Central memory CD8-positive, alpha-beta T cell (primary cell): ENCODE measurements around the gene TUBB6.

Experiments
- ATAC-seq: fragments of 150-1000 bp; cut with Tn5 transposase; replicated peaks from 2 replicates; pipeline ENCODE4 v1.10.0; 2022; ENCODE audit warnings: mild to moderate bottlenecking, moderate FRiP score, moderate number of reproducible peaks; ENCODE audit not compliant: poor library complexity, severe bottlenecking; ENCODE audit errors: extremely low read depth
- DNase-seq, 2 donors: peaks; one replicate each; pipeline ENCODE4 v3.0.0; 2021; ENCODE audit warnings: low spot score in 2 of 2
- H3K27ac Mint-ChIP-seq: one replicate; pipeline ENCODE4 v1.8.0; 2022; ENCODE audit warnings: low read depth, mild to moderate bottlenecking, moderate library complexity, mixed read lengths
- H3K27me3 Mint-ChIP-seq: one replicate; pipeline ENCODE4 v1.8.0; 2022; ENCODE audit warnings: mixed read lengths
- H3K36me3 Mint-ChIP-seq: one replicate; pipeline ENCODE4 v1.8.0; 2022; ENCODE audit warnings: mild to moderate bottlenecking, moderate library complexity, mixed read lengths; ENCODE audit not compliant: insufficient read depth
- H3K4me1 Mint-ChIP-seq: one replicate; pipeline ENCODE4 v1.8.0; 2022; ENCODE audit warnings: mixed read lengths
- H3K4me3 Mint-ChIP-seq: one replicate; pipeline ENCODE4 v1.8.0; 2022; ENCODE audit warnings: mild to moderate bottlenecking, moderate library complexity, mixed read lengths
- H3K9me3 Mint-ChIP-seq: one replicate; pipeline ENCODE4 v1.8.0; 2022; ENCODE audit warnings: mixed read lengths

The TUBB6 gene

GRCh38 chr18:12296457-12296856, 11.6 kb upstream of the TUBB6 start:
- Mint-ChIP-seq H3K27me3 (peaks cover 19% of the 10 kb centered on the region), H3K9me3 (no peaks in the 10 kb centered on the region), H3K4me3 (no peak overlapping the region), H3K36me3 (no peaks in the 10 kb centered on the region), H3K4me1 (no peaks in the 10 kb centered on the region), H3K27ac (no peak overlapping the region)
- DNase-seq: no peak
- no peak for ATAC-seq

GRCh38 chr18:12299862-12300261, 8.2 kb upstream of the TUBB6 start:
- no peaks in the 10 kb centered on the region for H3K4me1 Mint-ChIP-seq

GRCh38 chr18:12301263-12302005, 6.6 kb upstream of the TUBB6 start:
- no peak overlapping the region for H3K4me3 Mint-ChIP-seq
- H3K36me3 Mint-ChIP-seq: no peaks in the 10 kb centered on the region
- DNase-seq (no peak), ATAC-seq (no peak)
- no peak overlapping the region for H3K27ac Mint-ChIP-seq
- peaks cover 25% of the 10 kb centered on the region for H3K27me3 Mint-ChIP-seq
- peaks cover under 1% of the 10 kb centered on the region for H3K4me1 Mint-ChIP-seq
- no peaks in the 10 kb centered on the region for H3K9me3 Mint-ChIP-seq

More at GRCh38 chr18:12299862-12300261, 8.2 kb upstream of the TUBB6 start:
- Mint-ChIP-seq H3K27ac (no peak overlapping the region), H3K4me3 (no peak overlapping the region), H3K36me3 (no peaks in the 10 kb centered on the region), H3K27me3 (peaks cover 10% of the 10 kb centered on the region), H3K9me3 (no peaks in the 10 kb centered on the region)
- DNase-seq: no peak
- ATAC-seq: no peak

DNA sequence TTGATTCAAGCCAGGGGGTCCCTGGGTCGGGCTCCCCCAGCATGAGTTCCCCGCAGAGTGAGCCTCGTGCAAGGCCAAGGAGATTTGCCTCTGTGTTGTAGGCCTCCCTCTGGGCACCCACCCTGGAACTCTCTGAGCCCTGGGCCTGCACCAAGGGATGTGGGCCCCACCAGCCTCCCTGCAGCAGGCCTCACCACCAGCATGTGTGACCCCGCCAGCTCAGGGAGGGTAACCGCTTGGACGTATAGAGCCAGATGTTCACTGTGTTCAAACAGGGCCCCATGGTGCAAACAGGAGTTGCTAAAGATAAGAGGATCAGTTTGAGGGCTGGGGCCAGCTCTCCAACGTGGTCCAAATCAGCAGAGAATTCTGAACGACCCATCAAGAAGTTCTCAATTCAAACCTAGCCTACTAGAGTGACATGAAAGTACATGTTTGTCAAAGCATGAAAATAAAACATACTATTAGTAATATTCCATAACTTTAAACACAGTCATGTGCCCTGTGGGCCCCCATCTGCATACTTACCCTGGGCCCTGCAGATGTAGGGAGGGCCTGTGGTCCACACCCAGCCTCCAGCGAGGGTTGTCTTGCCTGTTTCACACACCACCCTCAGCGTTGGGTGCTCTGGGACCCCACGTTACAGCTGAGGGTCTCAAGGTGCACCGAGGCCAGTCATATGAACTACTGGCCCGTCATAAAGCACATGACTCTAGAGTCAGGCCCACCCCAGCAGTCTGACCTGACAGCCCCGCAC, 5.5 kb upstream of the TUBB6 start:
- peaks cover 2% of the 10 kb centered on the region for H3K36me3 Mint-ChIP-seq
- H3K27me3 Mint-ChIP-seq: peaks cover 37% of the 10 kb centered on the region
- DNase-seq (no peak), ATAC-seq (no peak)
- H3K4me1 Mint-ChIP-seq: peaks cover 10% of the 10 kb centered on the region
- H3K4me3 Mint-ChIP-seq: no peak overlapping the region
- H3K27ac Mint-ChIP-seq: no peak overlapping the region
- H3K9me3 Mint-ChIP-seq: no peaks in the 10 kb centered on the region

GRCh38 chr18:12304351-12305210, 3.5 kb upstream of the TUBB6 start:
- Mint-ChIP-seq H3K27me3 (peaks cover 43% of the 10 kb centered on the region), H3K36me3 (peaks cover 2% of the 10 kb centered on the region), H3K4me1 (peaks cover 10% of the 10 kb centered on the region), H3K4me3 (no peak overlapping the region), H3K27ac (no peak overlapping the region), H3K9me3 (no peaks in the 10 kb centered on the region)
- ATAC-seq: no peak
- no peak for DNase-seq

DNA sequence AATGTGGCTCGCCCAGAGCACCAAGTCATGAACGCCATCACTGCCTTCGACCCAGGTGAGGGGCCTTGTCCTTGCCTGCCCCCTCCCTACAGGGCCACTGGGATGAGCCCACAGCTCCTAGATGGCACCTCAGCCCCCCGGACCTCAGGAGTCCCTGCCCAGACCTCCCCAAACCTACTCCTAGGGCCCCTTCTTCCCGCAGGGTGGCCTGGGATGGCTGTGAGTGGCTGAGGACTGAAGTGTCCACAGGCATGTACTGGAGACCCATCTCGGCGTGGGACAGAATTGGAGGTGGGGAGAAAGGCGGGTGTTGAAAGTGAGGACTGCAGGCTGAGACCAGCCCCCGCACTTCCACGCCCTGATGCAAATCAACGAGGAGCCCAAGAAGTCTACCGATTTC, 2.8 kb upstream of the TUBB6 start:
- Mint-ChIP-seq H3K36me3 (peaks cover 2% of the 10 kb centered on the region), H3K9me3 (no peaks in the 10 kb centered on the region), H3K4me1 (peaks cover 10% of the 10 kb centered on the region), H3K27ac (no peak overlapping the region), H3K4me3 (no peak overlapping the region), H3K27me3 (peaks cover 49% of the 10 kb centered on the region)
- ATAC-seq: no peak
- no peak for DNase-seq

DNA sequence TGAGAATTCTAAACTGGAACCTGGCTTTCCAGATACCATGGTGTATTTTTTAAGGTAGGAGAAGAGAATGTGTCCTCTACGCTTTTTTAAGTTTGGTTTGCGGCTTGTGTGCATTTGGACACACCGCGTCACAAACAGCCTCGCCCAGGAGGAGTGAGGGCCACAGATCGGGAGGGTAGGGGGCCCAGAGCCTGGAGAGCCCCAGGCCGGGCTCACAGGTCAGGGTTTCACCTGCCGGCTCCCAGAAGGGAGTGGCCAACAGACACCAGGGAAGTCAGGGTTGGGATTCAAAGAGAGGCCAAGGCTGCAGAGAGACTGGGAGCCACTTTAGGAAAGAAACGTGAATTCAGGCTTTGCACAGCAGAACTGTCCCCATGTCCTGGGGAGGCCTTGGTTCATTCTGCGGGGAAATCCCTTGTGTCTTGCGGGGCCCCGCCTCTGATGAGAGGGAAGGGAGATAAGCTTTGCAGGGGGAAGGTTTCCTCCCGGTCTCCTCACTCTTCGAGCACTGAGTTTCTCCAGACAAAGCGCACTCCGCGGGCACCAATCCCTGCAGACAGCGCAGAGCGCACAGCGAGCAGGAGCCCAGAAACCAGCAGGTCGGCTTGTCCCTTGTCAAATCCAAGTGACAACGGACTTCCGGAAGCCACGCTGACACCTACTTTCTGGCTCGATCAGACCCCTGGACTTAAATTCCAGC, 2.0 kb upstream of the TUBB6 start:
- ATAC-seq (no peak), DNase-seq (no peak)
- Mint-ChIP-seq H3K27ac (no peak overlapping the region), H3K36me3 (peaks cover 2% of the 10 kb centered on the region), H3K9me3 (no peaks in the 10 kb centered on the region), H3K27me3 (peaks cover 50% of the 10 kb centered on the region), H3K4me1 (peaks cover 10% of the 10 kb centered on the region), H3K4me3 (peak overlapping the region; percentile 70)

- Mint-ChIP-seq H3K4me1 (peaks cover 10% of the 10 kb centered on the region), H3K4me3 (peak overlapping the region; percentile 70), H3K27ac (no peak overlapping the region), H3K27me3 (peaks cover 59% of the 10 kb centered on the region), H3K9me3 (no peaks in the 10 kb centered on the region), H3K36me3 (peaks cover 2% of the 10 kb centered on the region)
- DNase-seq (no peak), ATAC-seq (no peak)
These were observed 1.0 kb upstream of the TUBB6 start for GRCh38 chr18:12306752-12307700.

DNA sequence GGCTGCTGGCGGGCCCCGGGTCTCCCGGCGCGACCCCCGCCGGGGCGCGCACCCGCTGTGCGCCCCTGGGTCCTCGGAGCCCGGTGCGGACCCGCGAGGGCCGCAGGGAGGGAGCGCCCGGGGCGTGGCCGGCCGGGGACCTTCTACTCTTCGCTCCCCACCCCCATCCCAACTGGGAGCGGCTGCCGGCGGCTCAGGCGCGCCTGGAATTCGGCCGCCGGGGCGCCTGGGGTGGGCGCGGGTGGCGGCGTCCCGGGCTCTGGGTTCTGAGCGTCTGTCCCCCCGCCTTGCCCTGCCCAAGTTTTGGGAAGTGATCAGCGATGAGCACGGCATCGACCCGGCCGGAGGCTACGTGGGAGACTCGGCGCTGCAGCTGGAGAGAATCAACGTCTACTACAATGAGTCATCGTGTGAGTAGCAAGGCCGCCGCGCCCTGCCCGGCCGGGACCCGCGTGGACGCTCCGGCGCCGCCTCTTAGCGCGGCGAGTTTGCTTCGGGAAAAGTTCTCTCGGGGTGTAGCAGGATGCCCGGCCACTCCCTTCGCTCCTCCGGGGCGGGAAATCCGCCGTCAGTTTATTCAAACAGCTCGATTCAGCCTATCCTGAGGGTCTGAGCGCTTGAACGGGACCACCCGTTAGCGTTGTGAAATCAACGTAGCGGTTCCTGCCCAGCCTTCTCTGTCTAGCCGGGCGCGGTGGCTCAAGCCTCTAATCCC, 502 bp downstream of the TUBB6 start:
- DNase-seq (no peak), ATAC-seq (peak; percentile 55)
- peak overlapping the region; percentile 7 for H3K4me3 Mint-ChIP-seq
- H3K27me3 Mint-ChIP-seq: peaks cover 59% of the 10 kb centered on the region
- no peak overlapping the region for H3K27ac Mint-ChIP-seq
- peaks cover 2% of the 10 kb centered on the region for H3K36me3 Mint-ChIP-seq
- peaks cover 10% of the 10 kb centered on the region for H3K4me1 Mint-ChIP-seq
- H3K9me3 Mint-ChIP-seq: no peaks in the 10 kb centered on the region

GRCh38 chr18:12309683-12310198, 1.7 kb downstream of the TUBB6 start:
- H3K4me3 Mint-ChIP-seq: peak overlapping the region; percentile 23
- H3K27me3 Mint-ChIP-seq: peaks cover 51% of the 10 kb centered on the region
- H3K27ac Mint-ChIP-seq: no peak overlapping the region
- peaks cover 2% of the 10 kb centered on the region for H3K36me3 Mint-ChIP-seq
- DNase-seq: no peak
- no peaks in the 10 kb centered on the region for H3K9me3 Mint-ChIP-seq
- peaks cover 10% of the 10 kb centered on the region for H3K4me1 Mint-ChIP-seq
- ATAC-seq: no peak

- H3K9me3 Mint-ChIP-seq: no peaks in the 10 kb centered on the region
- no peak overlapping the region for H3K4me3 Mint-ChIP-seq
- ATAC-seq (no peak), DNase-seq (no peak)
- H3K4me1 Mint-ChIP-seq: peaks cover 10% of the 10 kb centered on the region
- peaks cover 40% of the 10 kb centered on the region for H3K27me3 Mint-ChIP-seq
- H3K36me3 Mint-ChIP-seq: peaks cover 2% of the 10 kb centered on the region
- H3K27ac Mint-ChIP-seq: no peak overlapping the region
These were observed 2.7 kb downstream of the TUBB6 start for GRCh38 chr18:12310762-12311161.
